DND-41 (cell line): ENCODE measurements around the gene L1TD1.

Source experiments
- EZH2 ChIP-seq: IDR thresholded peaks from 3 replicates; pipeline ENCODE4 v1.6.1; 2012; ENCODE audit warnings: borderline replicate concordance, low read depth, mild to moderate bottlenecking, moderate library complexity, low read length, inconsistent platforms; ENCODE audit not compliant: severe bottlenecking
- TF ChIP-seq, protein P1 (sequence below): IDR thresholded peaks from 2 replicates; pipeline ENCODE4 v1.5.1; 2012; ENCODE audit warnings: borderline replicate concordance, low read length, moderate library complexity, mild to moderate bottlenecking; ENCODE audit not compliant: poor library complexity, severe bottlenecking; ENCODE audit errors: extremely low read depth

DNA sequence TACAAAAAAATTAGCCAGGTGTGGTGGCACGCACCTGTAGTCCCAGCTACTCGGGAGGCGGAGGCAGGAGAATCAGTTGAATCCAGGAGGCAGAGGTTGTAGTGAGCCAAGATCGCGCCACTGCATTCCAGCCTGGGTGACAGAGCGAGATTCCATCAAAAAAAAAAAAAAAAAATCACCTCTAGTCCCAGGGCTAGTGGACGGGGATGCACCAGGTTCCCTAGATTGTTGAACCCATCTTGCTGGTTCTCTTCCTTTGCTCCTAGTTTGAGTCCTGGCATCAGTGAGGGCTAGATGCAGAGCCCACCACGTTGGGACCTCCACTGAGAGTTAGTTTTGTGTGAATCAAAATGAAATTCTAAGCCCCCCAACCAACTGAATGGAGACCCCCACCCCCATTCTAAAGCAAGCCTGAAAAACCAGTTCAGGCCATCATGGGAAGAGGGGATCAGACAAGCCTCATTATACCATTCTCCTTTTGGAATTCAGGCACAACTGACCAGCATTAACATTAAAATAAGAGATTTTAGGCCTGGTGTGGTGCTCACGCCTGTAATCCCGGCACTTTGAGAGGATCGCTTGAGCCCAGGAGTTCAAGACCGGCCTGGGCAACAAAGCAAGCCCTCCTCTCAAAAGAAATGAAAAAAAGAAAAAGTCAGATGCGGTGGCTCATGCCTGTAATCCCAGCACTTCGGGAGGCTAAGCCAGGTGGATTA lies 17.9 kb upstream of the L1TD1 start:
- TF ChIP-seq, protein P1, sequence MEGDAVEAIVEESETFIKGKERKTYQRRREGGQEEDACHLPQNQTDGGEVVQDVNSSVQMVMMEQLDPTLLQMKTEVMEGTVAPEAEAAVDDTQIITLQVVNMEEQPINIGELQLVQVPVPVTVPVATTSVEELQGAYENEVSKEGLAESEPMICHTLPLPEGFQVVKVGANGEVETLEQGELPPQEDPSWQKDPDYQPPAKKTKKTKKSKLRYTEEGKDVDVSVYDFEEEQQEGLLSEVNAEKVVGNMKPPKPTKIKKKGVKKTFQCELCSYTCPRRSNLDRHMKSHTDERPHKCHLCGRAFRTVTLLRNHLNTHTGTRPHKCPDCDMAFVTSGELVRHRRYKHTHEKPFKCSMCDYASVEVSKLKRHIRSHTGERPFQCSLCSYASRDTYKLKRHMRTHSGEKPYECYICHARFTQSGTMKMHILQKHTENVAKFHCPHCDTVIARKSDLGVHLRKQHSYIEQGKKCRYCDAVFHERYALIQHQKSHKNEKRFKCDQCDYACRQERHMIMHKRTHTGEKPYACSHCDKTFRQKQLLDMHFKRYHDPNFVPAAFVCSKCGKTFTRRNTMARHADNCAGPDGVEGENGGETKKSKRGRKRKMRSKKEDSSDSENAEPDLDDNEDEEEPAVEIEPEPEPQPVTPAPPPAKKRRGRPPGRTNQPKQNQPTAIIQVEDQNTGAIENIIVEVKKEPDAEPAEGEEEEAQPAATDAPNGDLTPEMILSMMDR: no peak
- no peak for TF ChIP-seq EZH2
